ENCODE results near the gene UTS2.

UTS2 gene

GRCh38 chr1:7857000-7857399, 4.1 kb upstream of the UTS2 start:
- TF ChIP-seq EZH2 (IDR thresholded peaks at IDR 0.05; ENCODE audit: borderline replicate concordance, low read length), result no peak
- TF ChIP-seq CTCF (IDR thresholded peaks at IDR 0.05; ENCODE audit: low read length), result no peak
- Histone ChIP-seq H3K4me2 (ENCODE audit: low read length) (no peak overlapping the region), H3K4me1 (ENCODE audit: insufficient read depth, low read length, severe bottlenecking) (no peaks in the 10 kb centered on the region), H3K9ac (ENCODE audit: low read length) (no peak overlapping the region), H3K36me3 (ENCODE audit: insufficient read depth, low read length) (no peaks in the 10 kb centered on the region), H2AFZ (ENCODE audit: low read length) (no peak overlapping the region), H4K20me1 (ENCODE audit: insufficient read depth, low read length) (no peaks in the 10 kb centered on the region), H3K27ac (ENCODE audit: low read depth, low read length, poor library complexity, severe bottlenecking) (no peak overlapping the region), H3F3A (ENCODE audit: insufficient read depth, low read length) (no peaks in the 10 kb centered on the region), H3K27me3 (ENCODE audit: insufficient read depth, low read length) (no peaks in the 10 kb centered on the region), H3K9me3 (ENCODE audit: low read length) (no peaks in the 10 kb centered on the region), H3K79me2 (ENCODE audit: insufficient read depth, low read length) (no peaks in the 10 kb centered on the region), H3K4me3 (ENCODE audit: low read depth, low read length, poor library complexity, severe bottlenecking) (no peak overlapping the region), H3K9me2 (ENCODE audit: low read depth, low read length) (no peaks in the 10 kb centered on the region)

GRCh38 chr1:7856345-7856744, 3.5 kb upstream of the UTS2 start:
- Histone ChIP-seq H3K27ac (ENCODE audit: low read depth, low read length, poor library complexity, severe bottlenecking) (no peak overlapping the region), H2AFZ (ENCODE audit: low read length) (no peak overlapping the region), H3K36me3 (ENCODE audit: insufficient read depth, low read length) (no peaks in the 10 kb centered on the region), H3K9me3 (ENCODE audit: low read length) (no peaks in the 10 kb centered on the region), H3K4me1 (ENCODE audit: insufficient read depth, low read length, severe bottlenecking) (no peaks in the 10 kb centered on the region), H3F3A (ENCODE audit: insufficient read depth, low read length) (no peaks in the 10 kb centered on the region), H3K4me3 (ENCODE audit: low read depth, low read length, poor library complexity, severe bottlenecking) (no peak overlapping the region), H3K27me3 (ENCODE audit: insufficient read depth, low read length) (no peaks in the 10 kb centered on the region), H3K4me2 (ENCODE audit: low read length) (no peak overlapping the region), H3K79me2 (ENCODE audit: insufficient read depth, low read length) (no peaks in the 10 kb centered on the region), H4K20me1 (ENCODE audit: insufficient read depth, low read length) (no peaks in the 10 kb centered on the region), H3K9ac (ENCODE audit: low read length) (no peak overlapping the region), H3K9me2 (ENCODE audit: low read depth, low read length) (no peaks in the 10 kb centered on the region)
- TF ChIP-seq CTCF (IDR thresholded peaks at IDR 0.05; ENCODE audit: low read length), result no peak
- no peak for TF ChIP-seq EZH2 (IDR thresholded peaks at IDR 0.05; ENCODE audit: borderline replicate concordance, low read length)

- Histone ChIP-seq H2AFZ (ENCODE audit: low read length) (no peak overlapping the region), H3K4me3 (ENCODE audit: low read depth, low read length, poor library complexity, severe bottlenecking) (no peak overlapping the region), H3K4me1 (ENCODE audit: insufficient read depth, low read length, severe bottlenecking) (no peaks in the 10 kb centered on the region), H3K9me2 (ENCODE audit: low read depth, low read length) (no peaks in the 10 kb centered on the region), H3K27ac (ENCODE audit: low read depth, low read length, poor library complexity, severe bottlenecking) (no peak overlapping the region), H3K9ac (ENCODE audit: low read length) (no peak overlapping the region), H3K27me3 (ENCODE audit: insufficient read depth, low read length) (no peaks in the 10 kb centered on the region), H4K20me1 (ENCODE audit: insufficient read depth, low read length) (no peaks in the 10 kb centered on the region), H3K9me3 (ENCODE audit: low read length) (no peaks in the 10 kb centered on the region), H3K36me3 (ENCODE audit: insufficient read depth, low read length) (no peaks in the 10 kb centered on the region), H3K4me2 (ENCODE audit: low read length) (no peak overlapping the region), H3F3A (ENCODE audit: insufficient read depth, low read length) (no peaks in the 10 kb centered on the region), H3K79me2 (ENCODE audit: insufficient read depth, low read length) (no peaks in the 10 kb centered on the region)
- TF ChIP-seq EZH2 (IDR thresholded peaks at IDR 0.05; ENCODE audit: borderline replicate concordance, low read length) (no peak), CTCF (IDR thresholded peaks at IDR 0.05; ENCODE audit: low read length) (no peak)
These were observed 790 bp upstream of the UTS2 start for GRCh38 chr1:7853684-7854026.

Data from OCI-LY1 (cell line).